HG02970 (cell line): ENCODE data around the gene PRRT1.
"Not testable (repeated sequence)": the region's sequence is repeated elsewhere in the genome, so short reads cannot be mapped to it uniquely, and the experiment has no call there.

ENCODE experiments used
- ATAC-seq: cut with Tn5 transposase; IDR thresholded peaks from one replicate; pipeline ENCODE4 v1.9.1; 2021; ENCODE audit warnings: mild to moderate bottlenecking, moderate library complexity, moderate number of reproducible peaks; ENCODE audit not compliant: unreplicated experiment, low FRiP score

The PRRT1 gene

GRCh38 chr6:32151863-32152768 lies at the start of gene PRRT1:
TSS of gene PRRT1 (minus strand) at chr6:32151939. CDS start at chr6:32151827, 112 bp downstream.
- ATAC-seq = no peak

GRCh38 chr6:32200711-32201475 lies 49.2 kb upstream of the PRRT1 start:
- ATAC-seq = no peak

DNA sequence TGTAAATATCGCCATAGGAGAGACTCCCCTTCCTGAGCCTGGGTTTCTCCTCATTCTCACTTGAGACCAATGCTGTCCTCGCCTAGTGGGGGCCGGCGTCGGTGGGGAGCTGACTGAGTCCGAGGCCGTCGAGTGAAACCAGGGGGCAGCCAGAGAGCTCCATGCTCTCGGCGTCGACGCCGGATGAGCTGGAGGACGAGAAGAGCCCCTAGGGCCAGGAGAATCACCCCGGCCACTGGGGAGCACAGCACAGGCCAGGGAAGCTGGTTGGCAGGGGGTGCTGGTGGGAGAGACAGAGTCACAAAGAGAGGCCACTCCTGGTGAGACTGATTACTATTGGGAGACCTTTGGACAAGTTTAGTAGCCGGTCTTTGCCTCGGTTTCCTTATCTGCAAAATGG lies 47.1 kb upstream of the PRRT1 start:
- no peak for ATAC-seq

GRCh38 chr6:32198345-32198696 lies 46.6 kb upstream of the PRRT1 start:
- no peak for ATAC-seq

- no peak for ATAC-seq
These were observed 45.2 kb upstream of the PRRT1 start for GRCh38 chr6:32196682-32197616.

DNA sequence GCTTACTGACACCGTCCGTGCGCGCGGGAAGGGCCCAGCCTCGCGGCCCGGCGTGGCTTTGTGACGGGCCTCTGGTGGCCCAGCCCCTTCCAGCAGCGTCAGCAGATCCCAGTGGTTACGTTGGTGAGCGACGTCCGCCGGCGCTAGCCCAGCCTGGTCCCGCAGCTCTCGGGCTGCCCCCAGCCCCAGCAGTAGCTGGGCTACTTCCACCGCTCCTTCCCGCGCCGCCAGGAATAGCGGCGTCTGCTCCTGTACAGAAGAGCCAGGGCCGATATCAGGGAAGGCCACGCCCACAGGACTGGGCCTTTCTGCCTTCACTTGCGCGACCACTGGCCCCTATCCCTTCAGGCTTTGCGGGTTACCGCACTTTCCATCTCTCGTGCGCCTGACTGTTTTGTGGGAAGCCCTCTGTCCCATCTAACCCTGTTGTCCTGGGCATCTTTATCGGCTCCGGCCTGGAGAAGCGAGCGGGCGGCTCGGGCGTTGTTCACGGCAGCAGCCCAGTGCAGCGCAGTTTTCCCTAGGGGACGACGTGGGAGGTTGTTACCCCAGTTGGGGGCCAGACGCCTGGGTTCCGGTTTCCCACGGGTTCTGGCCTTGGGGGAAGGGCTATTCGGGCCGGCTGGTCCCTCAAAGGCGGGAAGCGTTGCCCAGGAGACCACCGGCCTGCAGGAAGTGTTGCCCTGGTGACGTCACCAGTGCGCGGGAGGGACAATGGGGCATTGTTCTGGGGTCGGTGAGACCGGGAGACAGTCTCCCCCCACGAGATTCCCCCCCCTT lies 44.4 kb upstream of the PRRT1 start:
- peak; percentile 77 for ATAC-seq

- peak; percentile 68 for ATAC-seq
These were observed 43.8 kb upstream of the PRRT1 start for GRCh38 chr6:32195652-32195901.

- no peak for ATAC-seq
These were observed 43.3 kb upstream of the PRRT1 start for GRCh38 chr6:32194825-32195651.

GRCh38 chr6:32194388-32194787 lies 42.6 kb upstream of the PRRT1 start:
- no peak for ATAC-seq

DNA sequence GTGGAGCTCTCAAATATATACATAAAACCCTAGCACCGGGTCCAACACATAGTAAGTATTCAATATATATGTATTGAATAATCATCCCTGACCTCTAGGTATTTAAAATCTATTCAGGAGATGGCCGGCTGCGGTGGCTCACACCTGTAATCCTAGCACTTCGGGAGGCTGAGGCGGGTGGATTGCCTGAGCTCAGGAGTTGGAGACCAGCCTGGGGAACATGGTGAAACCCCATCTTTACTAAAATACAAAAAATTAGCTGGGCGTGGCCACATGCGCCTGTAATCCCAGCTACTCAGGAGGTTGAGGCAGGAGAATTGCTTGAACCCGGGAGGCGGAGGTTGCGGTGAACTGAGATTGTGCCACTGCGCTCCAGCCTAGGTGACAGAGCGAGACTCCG lies 41.4 kb upstream of the PRRT1 start:
- not testable (repeated sequence) for ATAC-seq

- ATAC-seq = no peak
These were observed 40.9 kb upstream of the PRRT1 start, which contains the start of gene GPSM3 for GRCh38 chr6:32192608-32193039. TSS of gene GPSM3 (minus strand) at chr6:32192643. CDS start at chr6:32192513, 130 bp downstream.

- no peak for ATAC-seq
These were observed 40.2 kb upstream of the PRRT1 start for GRCh38 chr6:32191696-32192607.

GRCh38 chr6:32190911-32191677 lies 39.4 kb upstream of the PRRT1 start:
- no peak for ATAC-seq

DNA sequence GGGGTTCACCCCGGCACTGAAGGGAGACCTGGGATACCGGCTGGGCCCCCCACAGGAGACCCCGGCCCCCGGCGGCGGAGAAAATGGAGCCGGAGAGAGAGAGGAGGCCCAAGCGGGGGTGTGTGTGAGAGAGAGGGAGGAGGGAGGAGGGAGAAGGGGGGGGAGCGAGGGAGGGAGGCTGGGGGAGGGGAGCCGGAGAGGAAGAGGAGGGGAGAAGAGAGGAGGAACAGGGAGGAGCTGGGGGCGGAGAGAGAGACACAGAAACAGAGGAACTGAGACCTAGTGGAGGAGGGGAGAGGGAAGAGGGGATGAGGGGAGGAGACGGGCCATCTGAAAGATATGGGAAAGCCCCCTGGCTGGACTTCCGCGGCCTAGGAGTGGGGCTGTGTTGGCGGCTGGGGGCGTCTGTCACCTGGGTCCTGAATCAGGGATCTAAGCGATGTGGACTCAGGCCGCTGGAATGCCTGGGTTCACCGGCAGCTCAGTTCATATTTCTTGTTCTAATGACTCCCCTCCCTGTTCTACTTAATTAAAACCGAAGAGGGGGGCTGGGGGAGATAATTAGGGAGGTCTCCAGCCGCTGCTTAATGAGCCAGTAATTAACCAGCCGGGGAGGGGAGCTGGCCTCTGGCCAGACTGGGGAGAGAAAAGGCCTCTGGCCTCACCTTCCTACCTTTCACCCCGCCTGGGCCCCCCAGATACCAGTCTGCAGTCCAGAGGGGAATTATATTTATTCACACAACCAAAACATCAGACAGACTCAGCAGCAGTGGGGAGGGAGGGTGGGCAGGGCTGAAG lies 38.5 kb upstream of the PRRT1 start, which contains the start of gene PBX2:
TSS of gene PBX2 (minus strand) at position 149 of the 798 bp plus-strand sequence. CDS start 287 bp downstream, outside the sequence.
- ATAC-seq = peak; percentile 51

- no peak for ATAC-seq
These were observed 38.0 kb upstream of the PRRT1 start for GRCh38 chr6:32189742-32190053.

DNA sequence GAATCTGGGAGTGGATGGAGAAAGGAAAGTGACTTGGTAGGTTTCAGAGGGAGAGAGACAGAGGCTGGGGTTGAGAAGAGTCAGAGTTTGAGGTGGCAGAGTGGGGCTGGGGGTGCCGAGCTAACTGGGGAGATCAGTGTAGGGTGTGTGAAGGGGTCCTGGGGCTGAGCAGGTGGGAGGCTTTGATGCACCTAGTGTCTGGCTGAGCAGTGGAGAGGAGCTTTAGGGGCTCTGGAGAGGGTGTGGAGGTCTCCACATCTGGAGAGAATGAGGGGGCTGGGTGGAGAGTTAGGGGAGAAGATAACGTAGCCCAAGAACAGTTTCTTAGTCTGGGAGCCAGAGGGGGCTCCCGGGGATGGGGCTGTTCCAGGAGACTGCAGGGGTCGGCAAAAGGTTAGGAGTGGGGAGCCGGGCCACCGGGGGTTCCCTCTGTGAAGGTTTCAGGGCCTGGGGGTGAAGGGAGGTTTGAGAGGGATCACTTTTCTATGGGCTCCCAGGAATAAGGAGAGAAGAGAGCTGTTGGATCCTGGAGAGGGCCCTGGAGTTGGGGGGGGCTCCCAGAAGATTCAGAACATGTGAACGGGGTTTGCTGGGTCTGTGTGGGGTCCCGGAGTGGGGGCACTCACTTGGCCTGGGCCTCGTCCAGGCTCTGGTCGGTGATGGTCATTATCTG lies 37.5 kb upstream of the PRRT1 start:
- ATAC-seq = no peak
